Type B pancreatic cell (in vitro differentiated cells): ENCODE results near the gene SLC25A47. TPM values are rescaled to one million over a fixed set of nuclear protein-coding genes. Genes with fewer than 3 reads are reported as not detected.
"Not testable (repeated sequence)": the region's sequence is repeated elsewhere in the genome, so short reads cannot be mapped to it uniquely, and the experiment has no call there.

Experiments
- DNase-seq: peaks from one replicate; pipeline ENCODE4 v3.0.0; 2021; ENCODE audit warnings: mixed read lengths; ENCODE audit not compliant: unreplicated experiment; ENCODE audit errors: extremely low spot score
- H3K27ac Mint-ChIP-seq: 2 replicates; pipeline ENCODE4 v1.8.0; 2021; ENCODE audit warnings: mild to moderate bottlenecking, mixed read lengths
- H3K27me3 Mint-ChIP-seq: 2 replicates; pipeline ENCODE4 v1.8.0; 2021; ENCODE audit warnings: mixed read lengths
- H3K36me3 Mint-ChIP-seq: 2 replicates; pipeline ENCODE4 v1.8.0; 2021; ENCODE audit warnings: mixed read lengths
- H3K4me1 Mint-ChIP-seq: one replicate; pipeline ENCODE4 v1.8.0; 2021; ENCODE audit warnings: mixed read lengths; ENCODE audit not compliant: unreplicated experiment
- H3K4me3 Mint-ChIP-seq: 2 replicates; pipeline ENCODE4 v1.8.0; 2021; ENCODE audit warnings: mild to moderate bottlenecking, mixed read lengths
- H3K9me3 Mint-ChIP-seq: 2 replicates; pipeline ENCODE4 v1.8.0; 2021; ENCODE audit warnings: mixed read lengths
- total RNA-seq: library from RNA; stranded (reverse); gene quantifications from 2 replicates; pipeline ENCODE4 v1.2.1, GENCODE V29; 2021; ENCODE audit warnings: low replicate concordance
- TF ChIP-seq, protein P1 (sequence below): fragments of 200-600 bp; sonication (generic); conservative IDR thresholded peaks from 2 replicates; pipeline ENCODE4 v1.5.0; 2021; ENCODE audit warnings: antibody characterized with exemption, mild to moderate bottlenecking

SLC25A47 gene
- total RNA-seq, 1 donor from 2014 or later = not detected

DNA sequence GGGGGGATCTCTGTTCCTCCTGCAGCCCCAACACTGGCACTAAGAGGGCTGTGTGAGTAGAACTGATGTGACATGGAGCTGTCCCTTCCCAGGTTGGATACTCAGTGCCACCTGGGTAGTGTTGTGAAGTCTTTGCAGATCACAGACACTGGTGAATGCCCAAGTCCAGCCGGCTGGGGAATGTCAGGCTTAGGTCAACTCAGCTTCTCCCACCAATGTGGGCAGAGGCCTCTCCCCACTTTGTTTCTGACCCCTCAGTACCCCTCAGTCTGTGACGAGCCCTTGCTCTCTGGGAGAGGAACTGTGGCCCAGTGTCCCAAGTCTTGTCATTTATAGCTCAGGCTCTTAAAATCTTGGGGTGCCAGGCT is 28.2 kb upstream of the SLC25A47 start:
- H3K9me3 Mint-ChIP-seq = no peaks in the 10 kb centered on the region
- H3K27ac Mint-ChIP-seq = no peak overlapping the region
- no peaks in the 10 kb centered on the region for H3K27me3 Mint-ChIP-seq
- no peaks in the 10 kb centered on the region for H3K36me3 Mint-ChIP-seq
- no peak for DNase-seq
- H3K4me3 Mint-ChIP-seq = no peak overlapping the region
- peaks cover 9% of the 10 kb centered on the region for H3K4me1 Mint-ChIP-seq
- TF ChIP-seq, protein P1, sequence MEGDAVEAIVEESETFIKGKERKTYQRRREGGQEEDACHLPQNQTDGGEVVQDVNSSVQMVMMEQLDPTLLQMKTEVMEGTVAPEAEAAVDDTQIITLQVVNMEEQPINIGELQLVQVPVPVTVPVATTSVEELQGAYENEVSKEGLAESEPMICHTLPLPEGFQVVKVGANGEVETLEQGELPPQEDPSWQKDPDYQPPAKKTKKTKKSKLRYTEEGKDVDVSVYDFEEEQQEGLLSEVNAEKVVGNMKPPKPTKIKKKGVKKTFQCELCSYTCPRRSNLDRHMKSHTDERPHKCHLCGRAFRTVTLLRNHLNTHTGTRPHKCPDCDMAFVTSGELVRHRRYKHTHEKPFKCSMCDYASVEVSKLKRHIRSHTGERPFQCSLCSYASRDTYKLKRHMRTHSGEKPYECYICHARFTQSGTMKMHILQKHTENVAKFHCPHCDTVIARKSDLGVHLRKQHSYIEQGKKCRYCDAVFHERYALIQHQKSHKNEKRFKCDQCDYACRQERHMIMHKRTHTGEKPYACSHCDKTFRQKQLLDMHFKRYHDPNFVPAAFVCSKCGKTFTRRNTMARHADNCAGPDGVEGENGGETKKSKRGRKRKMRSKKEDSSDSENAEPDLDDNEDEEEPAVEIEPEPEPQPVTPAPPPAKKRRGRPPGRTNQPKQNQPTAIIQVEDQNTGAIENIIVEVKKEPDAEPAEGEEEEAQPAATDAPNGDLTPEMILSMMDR = no peak

DNA sequence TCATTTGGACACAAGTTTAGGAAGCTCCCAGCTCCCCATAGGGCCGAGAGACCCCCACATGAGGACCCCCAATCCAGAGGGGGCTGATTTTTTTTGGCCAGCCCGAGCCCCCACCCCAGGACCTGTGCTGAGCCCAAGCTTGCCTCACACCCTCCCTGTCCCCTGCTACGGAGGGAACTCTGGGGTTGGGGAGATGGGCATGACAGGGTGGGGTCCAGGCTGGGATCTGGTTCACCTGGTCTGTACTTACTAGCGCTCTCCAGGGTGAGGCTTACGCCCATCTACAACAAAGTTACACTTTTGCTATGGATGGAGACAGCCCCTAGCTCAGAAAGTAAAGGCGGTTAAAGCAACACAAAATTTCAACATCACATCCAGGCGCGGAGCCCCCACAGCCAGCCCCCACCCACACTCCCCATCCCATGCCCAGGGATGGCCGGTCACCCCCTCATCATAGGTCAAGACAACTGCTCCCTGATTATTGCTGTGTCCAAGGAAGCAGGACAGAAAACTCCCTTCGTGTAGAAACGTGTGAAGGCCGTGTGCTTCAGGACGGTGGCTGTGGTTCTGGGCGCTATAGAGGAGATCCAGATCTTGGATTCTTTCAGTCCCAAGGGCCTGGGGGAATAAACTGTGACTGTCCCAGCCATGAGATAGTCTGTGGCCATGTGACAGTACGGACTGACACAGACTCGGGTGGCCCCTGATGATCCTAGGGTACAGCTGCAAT is 27.6 kb upstream of the SLC25A47 start:
- Mint-ChIP-seq H3K36me3 (no peaks in the 10 kb centered on the region), H3K27ac (no peak overlapping the region), H3K9me3 (no peaks in the 10 kb centered on the region), H3K27me3 (no peaks in the 10 kb centered on the region), H3K4me3 (no peak overlapping the region), H3K4me1 (peaks cover 9% of the 10 kb centered on the region)
- DNase-seq = no peak
- TF ChIP-seq, protein P1 = no peak

DNA sequence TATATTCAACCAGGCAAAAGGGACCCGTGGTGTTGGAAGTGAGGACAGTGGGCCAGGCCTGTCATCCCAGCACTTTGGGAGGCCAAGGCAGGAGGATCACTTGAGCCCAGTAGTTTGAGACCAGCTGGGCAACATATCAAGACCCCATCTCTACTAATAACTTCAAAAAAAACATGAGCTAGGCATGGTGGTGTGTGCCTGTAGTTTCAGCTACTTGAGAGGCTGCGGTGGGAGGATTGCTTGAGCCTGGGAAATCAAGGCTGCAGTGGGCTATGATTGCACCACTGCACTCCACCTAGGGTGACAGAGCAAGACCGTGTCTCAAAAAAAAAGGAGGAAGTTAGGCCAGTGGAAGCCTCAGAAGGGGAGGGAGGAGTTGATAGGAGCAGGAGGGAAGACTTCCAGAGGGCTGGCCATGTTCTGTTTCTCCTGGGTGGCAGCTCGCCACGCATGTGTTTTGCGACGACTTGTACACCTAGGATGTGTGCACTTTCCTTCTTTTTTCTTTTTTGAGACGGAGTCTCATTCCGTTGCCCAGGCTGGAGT is 27.0 kb upstream of the SLC25A47 start:
- no peak for DNase-seq
- H3K9me3 Mint-ChIP-seq = no peaks in the 10 kb centered on the region
- H3K4me1 Mint-ChIP-seq = peaks cover 4% of the 10 kb centered on the region
- H3K36me3 Mint-ChIP-seq = no peaks in the 10 kb centered on the region
- TF ChIP-seq, protein P1 = no peak
- H3K27ac Mint-ChIP-seq = no peak overlapping the region
- H3K27me3 Mint-ChIP-seq = no peaks in the 10 kb centered on the region
- no peak overlapping the region for H3K4me3 Mint-ChIP-seq

DNA sequence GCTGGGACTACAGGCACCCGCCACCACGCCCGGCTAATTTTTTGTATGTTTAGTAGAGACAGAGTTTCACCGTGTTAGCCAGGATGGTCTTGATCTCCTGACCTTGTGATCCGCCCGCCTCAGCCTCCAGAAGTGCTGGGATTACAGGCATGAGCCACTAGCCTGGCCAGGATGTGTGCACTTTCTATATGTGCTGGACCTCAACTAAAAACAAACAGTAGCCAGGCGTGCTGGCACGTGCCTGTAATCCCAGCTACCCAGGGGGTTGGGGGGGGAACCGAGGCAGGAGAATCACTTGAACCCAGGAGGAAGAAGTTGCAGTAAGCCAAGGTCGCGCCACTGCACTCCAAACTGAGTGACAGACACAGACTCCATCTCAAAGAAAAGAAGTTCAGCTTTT is 26.4 kb upstream of the SLC25A47 start:
- not testable (repeated sequence) for DNase-seq, H3K4me3 Mint-ChIP-seq, H3K27ac Mint-ChIP-seq, H3K4me1 Mint-ChIP-seq, H3K27me3 Mint-ChIP-seq, H3K9me3 Mint-ChIP-seq, H3K36me3 Mint-ChIP-seq

DNA sequence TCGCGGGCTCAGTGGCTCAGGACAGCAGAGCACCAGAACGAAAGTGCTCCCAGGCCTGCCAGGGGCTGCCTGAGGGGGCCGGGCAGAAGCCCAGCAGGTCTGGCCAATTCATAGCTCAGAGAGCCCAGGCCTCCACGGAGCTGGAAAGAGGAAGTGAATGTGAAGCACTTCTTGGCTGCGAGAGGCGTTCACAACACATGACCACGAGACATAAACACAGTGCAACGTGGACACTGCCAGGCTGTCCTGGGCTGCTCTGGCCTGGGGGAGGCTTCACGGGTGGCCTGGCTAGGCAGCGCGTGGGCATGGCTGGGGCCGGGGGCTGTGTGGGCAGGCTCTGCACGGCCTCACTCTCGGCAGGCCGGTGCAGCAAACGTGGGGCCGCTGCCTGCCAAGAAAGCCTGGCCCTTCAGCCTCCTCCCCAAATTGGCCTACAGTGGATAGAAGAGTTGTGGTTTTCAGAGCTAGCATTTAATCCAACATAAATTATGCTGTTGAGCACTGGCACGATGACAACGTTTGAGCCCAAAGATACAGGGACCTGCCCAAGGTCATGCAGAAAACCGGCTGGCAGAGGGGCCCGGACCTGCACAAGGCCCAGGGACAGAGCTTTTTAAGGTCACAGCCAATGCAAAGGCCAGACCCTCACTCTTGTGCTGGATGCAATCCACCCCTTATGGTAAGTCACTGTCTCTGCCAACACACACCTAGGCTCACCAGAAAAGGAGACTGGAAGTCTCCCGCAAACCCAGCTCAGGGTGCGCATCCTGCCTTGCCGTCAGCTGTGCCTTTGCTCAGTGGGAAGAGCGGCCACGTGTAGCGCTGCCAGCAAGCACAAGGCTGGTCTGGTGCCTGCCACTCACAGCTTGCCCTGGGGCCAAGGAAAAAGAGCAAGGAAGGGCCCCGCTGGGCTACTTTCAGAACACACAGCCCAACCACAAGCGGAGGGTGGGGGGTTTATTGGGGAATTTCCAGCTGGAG is 25.5 kb upstream of the SLC25A47 start:
- no peak overlapping the region for H3K27ac Mint-ChIP-seq
- H3K9me3 Mint-ChIP-seq = no peaks in the 10 kb centered on the region
- peaks cover 1% of the 10 kb centered on the region for H3K36me3 Mint-ChIP-seq
- TF ChIP-seq, protein P1 = no peak
- peaks cover 6% of the 10 kb centered on the region for H3K4me1 Mint-ChIP-seq
- no peak overlapping the region for H3K4me3 Mint-ChIP-seq
- DNase-seq = no peak
- H3K27me3 Mint-ChIP-seq = no peaks in the 10 kb centered on the region
